Measurements from ENCODE around the gene SH3YL1.

Gene SH3YL1

DNA sequence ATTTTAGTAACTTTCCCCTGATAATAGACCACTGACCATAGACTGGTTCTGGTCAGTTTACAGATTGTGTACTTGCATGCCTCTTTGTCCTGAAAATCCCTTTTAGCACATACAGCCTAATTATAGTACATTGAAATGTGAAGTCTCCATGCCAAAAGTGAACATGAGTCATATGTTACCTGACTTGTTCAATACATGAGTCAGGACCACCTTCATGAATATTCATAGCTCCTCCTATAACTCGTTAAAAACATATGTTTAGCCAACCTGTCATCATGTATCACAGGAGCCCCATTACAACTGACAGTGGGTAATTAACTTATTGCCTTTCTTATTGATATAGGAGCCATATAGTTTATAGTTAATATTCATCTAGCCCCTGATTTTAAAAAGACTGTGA lies 78.6 kb downstream of the SH3YL1 start:
- intact Hi-C loops (cut with DNase I; ENCODE audit: low total_unique reads) = no loop called here
- no peak overlapping the region for H3K27ac ChIP-seq
- TF ChIP-seq, protein P1, sequence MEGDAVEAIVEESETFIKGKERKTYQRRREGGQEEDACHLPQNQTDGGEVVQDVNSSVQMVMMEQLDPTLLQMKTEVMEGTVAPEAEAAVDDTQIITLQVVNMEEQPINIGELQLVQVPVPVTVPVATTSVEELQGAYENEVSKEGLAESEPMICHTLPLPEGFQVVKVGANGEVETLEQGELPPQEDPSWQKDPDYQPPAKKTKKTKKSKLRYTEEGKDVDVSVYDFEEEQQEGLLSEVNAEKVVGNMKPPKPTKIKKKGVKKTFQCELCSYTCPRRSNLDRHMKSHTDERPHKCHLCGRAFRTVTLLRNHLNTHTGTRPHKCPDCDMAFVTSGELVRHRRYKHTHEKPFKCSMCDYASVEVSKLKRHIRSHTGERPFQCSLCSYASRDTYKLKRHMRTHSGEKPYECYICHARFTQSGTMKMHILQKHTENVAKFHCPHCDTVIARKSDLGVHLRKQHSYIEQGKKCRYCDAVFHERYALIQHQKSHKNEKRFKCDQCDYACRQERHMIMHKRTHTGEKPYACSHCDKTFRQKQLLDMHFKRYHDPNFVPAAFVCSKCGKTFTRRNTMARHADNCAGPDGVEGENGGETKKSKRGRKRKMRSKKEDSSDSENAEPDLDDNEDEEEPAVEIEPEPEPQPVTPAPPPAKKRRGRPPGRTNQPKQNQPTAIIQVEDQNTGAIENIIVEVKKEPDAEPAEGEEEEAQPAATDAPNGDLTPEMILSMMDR (IDR thresholded peaks at IDR 0.05) = no peak

DNA sequence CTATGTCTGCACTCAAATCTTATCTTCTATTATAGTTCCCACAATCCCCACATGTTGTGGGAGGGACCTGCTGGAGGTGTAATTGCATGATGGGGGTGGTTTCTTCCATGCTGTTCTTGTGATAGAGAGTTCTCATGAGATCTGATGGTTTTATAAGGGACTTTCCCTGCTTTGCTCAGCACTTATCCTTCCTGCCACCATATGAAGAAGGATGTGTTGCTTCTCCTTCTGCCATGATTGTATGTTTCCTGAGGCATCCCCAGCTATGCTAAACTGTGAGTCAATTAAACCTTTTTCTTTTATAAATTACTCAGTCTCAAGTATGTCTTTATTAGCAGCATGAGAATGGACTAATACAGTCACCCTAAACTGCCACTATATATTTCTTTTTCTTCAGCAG lies 79.1 kb downstream of the SH3YL1 start:
- Histone ChIP-seq H3K27ac (no peak overlapping the region), H3K4me1 (peaks cover 0 to 3% (median 0%) of the 10 kb centered on the region in 4 donors), H3K4me3 (no peak overlapping the region), H3K27me3 (no peaks in the 10 kb centered on the region), H3K36me3 (no peaks in the 10 kb centered on the region), H3K9me3 (no peaks in the 10 kb centered on the region)
- intact Hi-C loops (cut with DNase I; ENCODE audit: low total_unique reads) = no loop called here
- TF ChIP-seq, protein P1 (IDR thresholded peaks at IDR 0.05) = no peak
- DNase-seq = no peak

More for the DNA sequence above, 78.6 kb downstream of the SH3YL1 start:
- no peak for DNase-seq
- Histone ChIP-seq H3K27me3 (no peaks in the 10 kb centered on the region), H3K9me3 (no peaks in the 10 kb centered on the region), H3K4me3 (no peak overlapping the region), H3K4me1 (peaks cover 0 to 3% (median 0%) of the 10 kb centered on the region in 4 donors), H3K36me3 (no peaks in the 10 kb centered on the region)

DNA sequence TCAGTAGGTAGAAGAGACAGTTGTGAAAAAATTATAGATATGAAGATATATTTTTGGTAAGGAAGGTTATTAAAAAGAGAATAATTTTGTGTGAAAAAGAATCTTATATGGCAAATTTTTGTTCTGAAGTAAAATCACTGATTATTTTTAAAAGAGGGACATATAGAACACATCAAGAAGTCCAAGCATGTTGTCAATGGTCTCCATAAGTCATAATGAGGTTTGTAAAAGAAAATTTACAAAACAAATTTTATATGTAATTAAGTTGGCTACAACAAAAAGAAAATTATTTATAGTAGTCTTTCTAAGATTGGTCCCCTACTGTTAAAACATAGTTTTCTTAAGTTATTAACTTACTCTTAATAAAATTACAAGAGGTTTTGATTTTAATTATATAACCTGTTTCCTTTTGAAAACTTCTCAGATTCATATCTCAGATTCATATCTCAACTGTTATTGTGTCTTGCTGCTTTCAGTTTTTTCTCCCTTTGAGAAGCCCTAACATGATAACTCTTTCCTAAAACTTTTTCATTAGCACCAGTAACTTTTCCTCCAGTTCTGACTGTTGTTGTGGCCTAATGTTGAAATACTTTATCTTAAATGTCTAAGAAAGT lies 81.2 kb downstream of the SH3YL1 start:
- H3K27me3 ChIP-seq = no peaks in the 10 kb centered on the region
- H3K27ac ChIP-seq = no peak overlapping the region
- peaks cover 0 to 3% (median 0%) of the 10 kb centered on the region in 4 donors for H3K4me1 ChIP-seq
- no peaks in the 10 kb centered on the region for H3K9me3 ChIP-seq
- no peaks in the 10 kb centered on the region for H3K36me3 ChIP-seq
- intact Hi-C loops (cut with DNase I; ENCODE audit: low total_unique reads) = no loop called here
- no peak overlapping the region for H3K4me3 ChIP-seq
- TF ChIP-seq, protein P1 (IDR thresholded peaks at IDR 0.05) = no peak
- no peak for DNase-seq

DNA sequence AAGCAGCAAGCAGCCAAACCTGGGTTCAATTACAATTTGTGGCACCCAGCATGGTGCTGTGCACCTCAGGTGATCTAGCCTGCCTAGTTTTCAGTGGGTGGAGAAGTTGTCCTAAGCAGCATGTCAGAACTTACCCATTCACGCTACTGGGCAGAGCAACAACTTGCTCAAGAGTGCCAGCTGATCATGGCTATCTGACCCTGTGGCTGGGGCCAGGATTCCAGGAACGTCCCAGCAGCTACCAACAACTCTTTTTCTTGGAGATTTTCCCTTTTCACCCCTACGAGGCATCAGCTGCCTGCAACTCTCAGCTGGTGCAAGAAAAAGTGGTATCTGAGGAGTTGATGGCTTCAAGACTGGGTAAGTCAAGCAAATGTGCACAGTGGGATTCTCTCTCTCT lies 83.5 kb downstream of the SH3YL1 start:
- peaks cover 0 to 17% (median 0%) of the 10 kb centered on the region in 4 donors for H3K4me1 ChIP-seq
- no peak overlapping the region for H3K4me3 ChIP-seq
- DNase-seq = no peak
- TF ChIP-seq, protein P1 (IDR thresholded peaks at IDR 0.05) = no peak
- intact Hi-C loops (cut with DNase I; ENCODE audit: low total_unique reads) = no loop called here
- H3K36me3 ChIP-seq = no peaks in the 10 kb centered on the region
- H3K27me3 ChIP-seq = no peaks in the 10 kb centered on the region
- no peak overlapping the region for H3K27ac ChIP-seq
- no peaks in the 10 kb centered on the region for H3K9me3 ChIP-seq

DNA sequence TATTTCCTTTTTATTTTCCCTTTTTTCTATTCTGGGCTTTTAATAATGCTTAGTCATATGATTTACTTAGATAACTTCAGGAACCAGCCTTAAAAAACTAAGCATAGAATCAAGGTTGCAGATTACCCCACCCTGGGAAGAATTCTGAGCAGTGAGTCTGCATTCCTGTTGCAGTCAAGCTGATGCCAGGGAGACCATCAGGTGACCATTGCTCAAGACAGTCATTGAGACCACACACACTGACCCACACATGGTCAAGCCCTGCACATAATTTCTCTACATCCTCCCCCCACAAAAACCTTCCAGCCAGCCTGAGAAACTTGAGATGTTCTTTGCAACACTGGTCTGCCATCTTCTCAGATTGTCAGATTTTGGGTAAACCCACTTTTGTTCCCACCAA lies 83.9 kb downstream of the SH3YL1 start:
- Histone ChIP-seq H3K36me3 (no peaks in the 10 kb centered on the region), H3K4me3 (no peak overlapping the region), H3K27ac (no peak overlapping the region), H3K9me3 (no peaks in the 10 kb centered on the region), H3K27me3 (no peaks in the 10 kb centered on the region), H3K4me1 (peaks cover 0 to 17% (median 0%) of the 10 kb centered on the region in 4 donors)
- DNase-seq = no peak
- intact Hi-C loops (cut with DNase I; ENCODE audit: low total_unique reads) = no loop called here
- TF ChIP-seq, protein P1 (IDR thresholded peaks at IDR 0.05) = no peak

DNA sequence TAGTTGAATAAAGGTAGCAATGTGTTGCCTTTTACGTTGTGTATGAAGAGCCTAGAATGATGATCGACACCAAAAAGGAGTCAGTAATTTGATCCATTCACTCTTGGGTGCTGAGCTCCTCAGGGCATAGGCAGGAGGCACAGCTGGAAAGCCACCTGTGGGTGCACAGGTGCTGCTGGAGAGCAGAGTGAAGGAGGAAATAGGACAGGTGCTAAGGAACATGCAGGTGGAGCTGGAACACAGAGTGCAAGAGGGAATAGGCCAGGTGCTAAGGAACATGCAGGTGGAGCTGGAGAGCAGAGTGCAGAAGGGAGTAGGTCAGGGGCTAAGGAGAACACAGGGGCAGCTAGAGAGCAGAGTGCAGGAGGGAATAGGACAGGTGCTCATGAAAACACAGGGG lies 86.1 kb downstream of the SH3YL1 start:
- TF ChIP-seq, protein P1 (IDR thresholded peaks at IDR 0.05) = no peak
- no peak overlapping the region for H3K27ac ChIP-seq

More for the DNA sequence above, 86.1 kb downstream of the SH3YL1 start:
- peaks cover 0 to 17% (median 0%) of the 10 kb centered on the region in 4 donors for H3K4me1 ChIP-seq
- H3K36me3 ChIP-seq = no peaks in the 10 kb centered on the region
- no peak overlapping the region for H3K4me3 ChIP-seq
- DNase-seq = no peak
- H3K9me3 ChIP-seq = no peaks in the 10 kb centered on the region
- intact Hi-C loops (cut with DNase I; ENCODE audit: low total_unique reads) = no loop called here
- no peaks in the 10 kb centered on the region for H3K27me3 ChIP-seq

All from tibial artery (tissue), 4 donors.